Muscle of back (tissue), 11 donors: Measurements from ENCODE around the gene METRN. TPM values are rescaled to one million over a fixed set of nuclear protein-coding genes. Genes with fewer than 3 reads are reported as not detected.

ENCODE experiments used
- DNase-seq, 3 donors: peaks; one replicate each; pipeline versions ENCODE4 v3.0.0 to v3.0.0-alpha.2; 2013
- polyA plus RNA-seq, 10 donors: library from polyadenylated mRNA; unstranded; fragments of 120-200 nt; gene quantifications; one replicate each; pipeline ENCODE4 v1.2.1, GENCODE V29; 2013; ENCODE audit not compliant: insufficient read length in 10 of 10

Gene METRN
- polyA plus RNA-seq, 10 donors: 18.5 to 34.8 (median 27.3) TPM

DNA sequence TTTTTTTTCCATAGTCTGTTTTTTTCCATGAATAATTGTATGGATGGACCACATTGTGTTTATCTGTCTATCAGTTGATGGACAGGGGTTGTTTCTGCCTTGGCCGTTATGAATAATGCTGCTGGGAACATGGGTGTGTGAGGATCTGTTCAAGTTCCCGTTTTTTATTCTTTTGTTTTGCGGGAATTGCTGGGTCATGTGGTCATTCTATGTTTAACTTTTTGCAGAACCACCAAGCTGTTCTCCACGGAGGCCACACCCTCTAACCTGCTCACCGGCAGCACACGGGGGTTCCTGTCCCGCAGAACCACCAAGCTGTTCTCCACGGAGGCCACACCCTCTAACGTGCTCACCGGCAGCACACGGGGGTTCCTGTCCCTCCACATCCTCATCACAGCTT lies 39.7 kb downstream of the METRN start:
- no peak for DNase-seq

GRCh38 chr16:756428-756827 lies 41.5 kb downstream of the METRN start:
- DNase-seq: no peak

DNA sequence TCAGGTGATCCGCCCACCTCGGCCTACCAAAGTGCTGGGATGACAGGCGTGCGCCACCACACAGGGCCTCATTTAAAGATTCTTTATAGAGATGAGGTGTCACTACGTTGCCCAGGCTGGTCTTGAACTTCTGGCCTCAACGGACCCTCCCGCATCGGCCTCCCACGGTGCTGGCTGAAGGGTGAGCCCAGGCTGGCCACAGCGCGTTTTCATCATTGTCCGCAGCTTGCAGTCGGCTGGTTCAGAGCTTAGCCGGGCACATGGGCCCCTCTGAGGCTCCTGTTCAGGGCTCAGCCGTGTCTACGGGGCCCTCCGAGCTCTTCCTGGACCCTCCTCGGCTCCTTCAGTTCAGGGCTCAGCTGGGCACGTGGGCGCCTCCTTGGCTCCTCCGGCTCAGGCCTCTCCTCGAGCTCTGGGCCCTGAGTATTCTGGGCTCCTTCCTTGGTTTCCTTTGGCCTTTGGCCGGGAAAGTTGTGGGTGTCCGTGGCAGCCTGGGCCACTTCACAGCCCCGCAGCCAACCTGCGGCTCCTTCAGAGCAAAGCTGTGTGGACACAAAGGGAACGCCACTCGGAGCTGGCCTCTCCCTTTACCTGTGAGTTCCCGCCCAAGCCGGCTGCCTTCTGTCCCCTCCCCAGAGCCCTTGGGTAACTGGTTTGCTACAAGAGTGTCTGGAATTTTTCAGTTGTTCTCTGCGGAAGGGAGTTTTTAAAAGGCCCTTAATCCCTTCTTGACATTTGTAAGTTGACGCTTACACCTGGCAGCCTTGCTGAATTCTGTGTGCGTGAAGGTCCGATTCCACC lies 44.4 kb downstream of the METRN start:
- no peak for DNase-seq

- no peak for DNase-seq
Measured at GRCh38 chr16:760065-760464, 45.1 kb downstream of the METRN start.

GRCh38 chr16:760545-761343 lies 45.8 kb downstream of the METRN start, which contains the start of gene MSLN:
MSLN (plus strand) TSS chr16:760734; CDS start chr16:762681, 1,947 bp downstream.
- no peak for DNase-seq

DNA sequence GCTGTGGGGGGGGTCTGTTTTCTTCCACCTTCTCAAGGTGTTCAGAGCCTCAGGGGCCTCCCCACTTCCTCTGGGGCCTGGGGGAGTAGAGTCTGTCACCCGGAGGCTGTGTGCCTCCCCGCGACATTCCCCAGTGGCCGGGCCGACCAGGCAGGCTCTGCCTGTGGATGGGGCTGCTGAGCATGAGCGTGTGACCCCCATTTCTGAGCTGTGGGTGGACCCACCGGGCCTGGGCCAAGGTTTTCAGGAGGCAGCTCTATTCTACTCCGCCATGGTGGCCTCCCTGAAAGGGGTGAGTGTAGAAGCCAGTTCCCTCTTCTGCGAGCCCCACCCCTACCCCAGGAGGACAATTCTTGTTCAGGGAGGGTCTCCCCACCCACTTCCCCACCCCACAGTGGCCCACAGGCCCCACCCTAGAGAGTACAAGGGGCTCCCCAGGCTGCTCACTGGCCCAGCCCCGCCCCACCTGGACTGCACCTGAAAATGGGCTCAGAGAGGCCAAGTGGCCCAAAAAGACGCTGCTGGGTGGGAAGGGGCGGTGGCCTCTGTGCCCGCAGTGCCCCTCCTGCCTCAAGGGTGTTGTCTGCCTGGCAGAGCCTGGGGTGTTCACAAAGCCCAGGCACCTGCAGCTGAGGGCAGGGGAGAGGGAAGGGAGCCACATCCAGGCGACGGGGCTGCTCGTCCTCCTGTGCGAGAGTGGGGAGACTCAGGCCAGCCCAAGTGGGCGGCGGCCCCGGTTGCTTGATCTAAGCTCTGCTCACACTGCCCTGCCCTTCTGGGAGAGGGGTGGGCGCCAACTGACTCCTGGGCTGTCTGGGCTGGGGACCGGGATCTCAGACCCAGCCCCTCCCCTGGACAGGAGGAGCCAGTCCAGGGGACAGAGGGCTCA lies 47.0 kb downstream of the METRN start:
- DNase-seq: no peak

DNA sequence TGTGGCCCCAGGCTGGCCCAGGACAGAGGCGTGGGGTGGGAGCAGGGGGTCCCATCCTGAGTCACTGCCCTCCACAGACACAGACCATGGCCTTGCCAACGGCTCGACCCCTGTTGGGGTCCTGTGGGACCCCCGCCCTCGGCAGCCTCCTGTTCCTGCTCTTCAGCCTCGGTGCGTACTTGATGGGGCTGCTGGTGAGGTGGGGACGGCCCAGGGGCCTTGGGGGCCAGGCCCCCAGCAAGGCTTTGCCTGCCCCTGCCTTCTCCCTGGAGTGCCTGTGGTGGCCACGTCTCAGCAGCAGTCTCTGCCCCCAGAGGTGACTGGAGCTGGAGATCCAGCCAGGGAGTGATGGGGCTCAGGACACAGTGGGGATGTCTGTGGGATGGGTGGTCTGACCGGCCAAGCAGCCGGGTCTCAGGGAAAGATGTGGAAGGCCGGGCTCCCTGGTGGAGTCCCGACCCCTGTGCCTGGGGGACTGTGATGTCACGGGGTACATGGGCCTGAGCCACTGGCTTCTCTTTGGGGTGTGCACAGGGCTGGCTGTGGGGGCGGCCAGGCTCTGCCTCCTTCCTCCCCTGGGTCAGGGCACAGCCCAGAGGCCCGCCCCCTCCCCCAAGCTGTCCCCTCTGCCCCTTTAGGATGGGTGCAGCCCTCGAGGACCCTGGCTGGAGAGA lies 47.8 kb downstream of the METRN start:
- DNase-seq: no peak

- no peak for DNase-seq
Measured at GRCh38 chr16:763369-764183, 48.7 kb downstream of the METRN start.

- DNase-seq: no peak
Measured at GRCh38 chr16:764184-764750, 49.3 kb downstream of the METRN start.

- DNase-seq: no peak
Measured at GRCh38 chr16:764848-765487, 50.0 kb downstream of the METRN start.

- DNase-seq: no peak
Measured at GRCh38 chr16:765488-765865, 50.6 kb downstream of the METRN start.

GRCh38 chr16:766008-766819 lies 51.3 kb downstream of the METRN start:
- no peak for DNase-seq

DNA sequence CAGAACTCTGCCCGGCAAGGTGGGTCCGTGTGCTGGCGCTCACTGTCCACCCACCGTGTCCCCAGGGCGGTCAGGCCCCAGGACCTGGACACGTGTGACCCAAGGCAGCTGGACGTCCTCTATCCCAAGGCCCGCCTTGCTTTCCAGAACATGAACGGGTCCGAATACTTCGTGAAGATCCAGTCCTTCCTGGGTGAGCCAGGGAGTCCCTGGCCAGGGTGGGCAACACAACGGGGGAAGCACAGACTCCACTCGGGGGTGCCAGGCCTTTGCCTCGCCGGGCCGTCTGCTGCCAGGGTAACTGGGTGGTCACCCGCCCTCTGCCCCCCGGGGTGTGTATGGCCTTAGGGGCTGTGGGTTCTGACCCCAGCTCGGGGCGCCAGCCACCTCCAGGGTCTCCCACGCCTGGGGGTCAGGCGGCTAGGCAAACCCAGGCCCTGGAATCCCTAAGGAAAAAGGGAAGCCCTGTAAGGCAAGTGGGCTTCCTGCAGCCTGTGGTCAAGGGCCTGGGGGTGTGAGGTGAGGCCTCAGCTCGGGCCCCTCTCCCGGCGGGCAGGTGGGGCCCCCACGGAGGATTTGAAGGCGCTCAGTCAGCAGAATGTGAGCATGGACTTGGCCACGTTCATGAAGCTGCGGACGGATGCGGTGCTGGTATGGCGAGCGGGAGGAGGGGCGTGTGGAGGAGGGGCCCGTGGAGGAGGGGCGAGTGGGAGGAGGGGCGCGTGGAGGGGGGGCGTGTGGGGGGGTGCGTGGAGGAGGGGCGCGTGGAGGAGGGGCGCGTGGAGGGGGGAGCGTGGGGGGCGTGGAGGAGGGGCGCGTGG lies 52.1 kb downstream of the METRN start:
- no peak for DNase-seq

DNA sequence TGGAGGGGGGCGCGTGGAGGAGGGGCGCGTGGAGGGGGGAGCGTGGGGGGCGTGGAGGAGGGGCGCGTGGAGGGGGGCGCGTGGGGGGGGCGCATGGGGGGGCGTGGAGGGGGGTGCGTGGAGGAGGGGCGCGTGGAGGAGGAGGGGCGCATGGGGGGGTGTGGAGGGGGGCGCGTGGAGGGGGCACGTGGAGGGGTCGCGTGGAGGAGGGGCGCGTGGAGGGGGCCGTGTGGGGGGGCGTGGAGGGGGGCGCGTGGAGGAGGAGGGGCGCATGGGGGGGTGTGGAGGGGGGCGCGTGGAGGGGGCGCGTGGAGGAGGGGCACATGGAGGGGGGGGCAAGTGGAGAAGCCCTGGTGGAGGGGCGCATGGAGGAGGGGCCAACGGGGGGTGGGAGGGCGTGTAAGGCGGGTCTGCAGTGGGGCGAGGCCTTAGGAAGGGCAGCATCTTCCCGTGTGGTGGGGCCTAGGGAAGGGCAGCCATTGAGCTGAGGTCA lies 52.9 kb downstream of the METRN start:
- no peak for DNase-seq

DNA sequence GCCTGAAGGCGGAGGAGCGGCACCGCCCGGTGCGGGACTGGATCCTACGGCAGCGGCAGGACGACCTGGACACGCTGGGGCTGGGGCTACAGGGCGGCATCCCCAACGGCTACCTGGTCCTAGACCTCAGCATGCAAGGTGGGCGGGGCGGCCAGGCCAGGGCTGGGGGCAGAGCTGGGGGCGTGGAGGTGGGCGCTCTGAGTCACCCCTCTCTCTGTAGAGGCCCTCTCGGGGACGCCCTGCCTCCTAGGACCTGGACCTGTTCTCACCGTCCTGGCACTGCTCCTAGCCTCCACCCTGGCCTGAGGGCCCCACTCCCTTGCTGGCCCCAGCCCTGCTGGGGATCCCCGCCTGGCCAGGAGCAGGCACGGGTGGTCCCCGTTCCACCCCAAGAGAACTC lies 53.5 kb downstream of the METRN start:
- no peak for DNase-seq
